Neural cell (in vitro differentiated cells): ENCODE measurements around the gene PFKFB3. TPM values are rescaled to one million over a fixed set of nuclear protein-coding genes. Genes with fewer than 3 reads are reported as not detected.

Experiments used
- H2AFZ ChIP-seq: fragments of 200-600, 300-800 bp; sonication (generic), shearing (Covaris generic); 2 replicates; pipeline ENCODE4 v1.6.0; 2014; ENCODE audit warnings: low read depth, mild to moderate bottlenecking, antibody characterized with exemption, low read length, moderate library complexity
- H3F3A ChIP-seq: fragments of 200-600 bp; shearing (Covaris generic); 2 replicates; pipeline ENCODE4 v1.6.1; 2016; ENCODE audit warnings: mild to moderate bottlenecking, moderate library complexity, mixed read lengths, antibody characterized with exemption, low read length; ENCODE audit not compliant: insufficient read depth, poor library complexity, severe bottlenecking
- H3K27ac ChIP-seq: fragments of 200-600, 300-800 bp; sonication (generic), shearing (Covaris generic); 2 replicates; pipeline ENCODE4 v1.5.1; 2014; ENCODE audit warnings: mild to moderate bottlenecking, low read length, moderate library complexity
- H3K27me3 ChIP-seq: fragments of 300-800, 200-600 bp; sonication (generic), shearing (Covaris generic); 2 replicates; pipeline ENCODE4 v1.6.0; 2014; ENCODE audit warnings: mild to moderate bottlenecking, low read depth, low read length, moderate library complexity; ENCODE audit not compliant: insufficient read depth
- H3K36me3 ChIP-seq: fragments of 300-800, 200-600 bp; sonication (generic), shearing (Covaris generic); 2 replicates; pipeline ENCODE4 v1.5.1; 2014; ENCODE audit warnings: mild to moderate bottlenecking, antibody characterized with exemption, low read length, moderate library complexity; ENCODE audit not compliant: insufficient read depth
- H3K4me2 ChIP-seq: fragments of 300-800, 200-600 bp; sonication (generic), shearing (Covaris generic); 2 replicates; pipeline ENCODE4 v1.6.0; 2014; ENCODE audit warnings: mild to moderate bottlenecking, low read length
- H3K4me3 ChIP-seq: fragments of 300-800, 200-600 bp; sonication (generic), shearing (Covaris generic); 2 replicates; pipeline ENCODE4 v1.5.1; 2014; ENCODE audit warnings: mild to moderate bottlenecking, low read length, moderate library complexity
- H3K79me2 ChIP-seq: fragments of 200-600 bp; shearing (Covaris generic); replicated peaks from 2 replicates; pipeline ENCODE4 v1.6.0; 2014; ENCODE audit warnings: mild to moderate bottlenecking, low read length, moderate library complexity; ENCODE audit not compliant: insufficient read depth
- H3K9ac ChIP-seq: fragments of 300-800, 200-600 bp; sonication (generic), shearing (Covaris generic); 2 replicates; pipeline ENCODE4 v1.6.1; 2016; ENCODE audit warnings: mild to moderate bottlenecking, low read length, mixed read lengths
- H3K9me2 ChIP-seq: fragments of 200-600 bp; shearing (Covaris generic); 2 replicates; pipeline ENCODE4 v1.6.1; 2016; ENCODE audit warnings: mild to moderate bottlenecking, low read length, mixed read lengths; ENCODE audit not compliant: insufficient read depth
- H3K9me3 ChIP-seq: fragments of 200-600, 300-800 bp; sonication (generic), shearing (Covaris generic); 2 replicates; pipeline ENCODE4 v1.6.1; 2016; ENCODE audit warnings: mild to moderate bottlenecking, mixed run types, low read length, moderate library complexity, mixed read lengths
- H4K20me1 ChIP-seq: fragments of 200-600 bp; shearing (Covaris generic); 2 replicates; pipeline ENCODE4 v1.6.1; 2016; ENCODE audit warnings: mild to moderate bottlenecking, mixed run types; ENCODE audit not compliant: insufficient read depth
- EP300 ChIP-seq: fragments of 450-650 bp; conservative IDR thresholded peaks from 2 replicates; pipeline ENCODE4 v1.6.1; 2014; ENCODE audit warnings: antibody characterized with exemption, mild to moderate bottlenecking, moderate library complexity; ENCODE audit not compliant: poor library complexity, severe bottlenecking
- EZH2 ChIP-seq: fragments of 200-600, 300-800 bp; shearing (Covaris generic), sonication (generic); IDR thresholded peaks from 2 replicates; pipeline ENCODE4 v1.6.1; 2014; ENCODE audit warnings: antibody characterized with exemption, low read length, borderline replicate concordance, mild to moderate bottlenecking; ENCODE audit not compliant: insufficient read depth, poor library complexity, severe bottlenecking
- MXI1 ChIP-seq: fragments of 450-650 bp; conservative IDR thresholded peaks from 2 replicates; pipeline ENCODE4 v1.6.1; 2014; ENCODE audit warnings: antibody characterized with exemption, mild to moderate bottlenecking; ENCODE audit not compliant: poor library complexity, severe bottlenecking
- POLR2AphosphoS5 ChIP-seq: IDR thresholded peaks from 2 replicates; pipeline ENCODE4 v1.6.1; 2012
- RAD21 ChIP-seq: fragments of 450-650 bp; conservative IDR thresholded peaks from 2 replicates; pipeline ENCODE4 v1.6.1; 2014; ENCODE audit warnings: antibody characterized with exemption, mild to moderate bottlenecking, moderate library complexity
- SMC3 ChIP-seq: fragments of 450-650 bp; conservative IDR thresholded peaks from 2 replicates; pipeline ENCODE4 v1.6.1; 2014; ENCODE audit warnings: antibody characterized with exemption, mild to moderate bottlenecking, moderate library complexity; ENCODE audit not compliant: poor library complexity
- TAF1 ChIP-seq: IDR thresholded peaks from 2 replicates; pipeline ENCODE4 v1.6.1; 2012; ENCODE audit warnings: low read depth
- polyA plus RNA-seq: library from polyadenylated mRNA; depleted of rRNA; stranded (reverse); fragments of >200 nt; gene quantifications from 2 replicates; pipeline ENCODE4 v1.2.3, GENCODE V29; 2014
- TF ChIP-seq, protein P1 (sequence below): fragments of 450-650 bp; IDR thresholded peaks from 2 replicates; pipeline ENCODE4 v1.5.1; 2014; ENCODE audit warnings: antibody characterized with exemption, mild to moderate bottlenecking, moderate library complexity; ENCODE audit not compliant: poor library complexity, severe bottlenecking
- TF ChIP-seq, protein P2 (sequence below): IDR thresholded peaks from 2 replicates; pipeline ENCODE4 v1.6.1; 2012; ENCODE audit warnings: borderline replicate concordance

Gene PFKFB3
- polyA plus RNA-seq, 1 donor from 2014 or later = 33.4 TPM

DNA sequence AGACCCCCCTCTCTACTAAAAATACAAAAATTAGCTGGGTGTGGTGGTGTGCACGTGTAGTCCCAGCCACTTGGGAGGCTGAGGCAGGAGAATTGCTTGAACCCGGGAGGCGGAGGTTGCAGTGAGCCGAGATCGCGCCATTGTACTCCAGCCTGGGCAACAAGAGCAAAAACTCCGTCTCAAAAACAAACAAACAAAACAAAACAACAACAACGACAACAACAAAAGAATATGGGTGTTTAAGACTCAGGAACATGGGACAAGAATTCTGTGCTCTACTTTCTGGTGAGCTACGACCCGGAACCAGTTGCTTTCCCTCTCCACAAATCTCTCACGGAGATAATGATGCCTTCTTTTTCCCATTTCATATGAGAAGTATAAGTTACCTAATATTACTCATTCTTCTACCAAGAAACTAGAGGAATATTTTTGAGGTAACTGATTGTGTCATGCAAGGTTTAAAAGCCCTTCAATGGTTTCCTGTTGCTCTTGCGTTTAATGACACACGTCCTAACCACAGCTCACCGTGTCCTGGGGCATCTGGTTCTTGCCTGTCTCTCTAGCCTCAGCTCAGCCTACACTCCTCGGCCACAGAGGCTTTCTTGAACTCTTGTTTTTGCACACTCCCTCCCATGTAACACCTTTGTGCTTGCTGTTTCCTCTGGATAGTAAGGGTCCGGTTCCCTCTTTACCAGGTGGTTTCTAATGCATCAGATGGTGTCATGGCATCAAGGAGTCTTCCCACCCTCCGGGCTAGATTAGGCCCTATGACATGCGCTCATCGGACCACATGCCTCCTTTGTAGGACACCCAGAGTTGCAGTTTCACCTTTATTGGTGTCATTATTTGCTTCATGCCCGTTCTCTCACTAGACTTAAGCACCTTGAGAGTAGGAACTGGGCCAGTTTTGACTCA lies 67.5 kb downstream of the PFKFB3 start:
- Histone ChIP-seq H3K36me3 (no peaks in the 10 kb centered on the region), H3K27me3 (no peaks in the 10 kb centered on the region), H3K9ac (no peak overlapping the region), H3K4me2 (no peak overlapping the region), H3K9me2 (no peaks in the 10 kb centered on the region), H3K27ac (no peak overlapping the region), H4K20me1 (no peaks in the 10 kb centered on the region), H3K79me2 (no peaks in the 10 kb centered on the region), H2AFZ (no peak overlapping the region), H3F3A (no peaks in the 10 kb centered on the region), H3K9me3 (no peaks in the 10 kb centered on the region), H3K4me3 (no peak overlapping the region)
- TF ChIP-seq SMC3 (no peak), POLR2AphosphoS5 (no peak), RAD21 (no peak), EP300 (no peak), EZH2 (no peak), TAF1 (no peak), MXI1 (no peak)
- TF ChIP-seq, protein P1, sequence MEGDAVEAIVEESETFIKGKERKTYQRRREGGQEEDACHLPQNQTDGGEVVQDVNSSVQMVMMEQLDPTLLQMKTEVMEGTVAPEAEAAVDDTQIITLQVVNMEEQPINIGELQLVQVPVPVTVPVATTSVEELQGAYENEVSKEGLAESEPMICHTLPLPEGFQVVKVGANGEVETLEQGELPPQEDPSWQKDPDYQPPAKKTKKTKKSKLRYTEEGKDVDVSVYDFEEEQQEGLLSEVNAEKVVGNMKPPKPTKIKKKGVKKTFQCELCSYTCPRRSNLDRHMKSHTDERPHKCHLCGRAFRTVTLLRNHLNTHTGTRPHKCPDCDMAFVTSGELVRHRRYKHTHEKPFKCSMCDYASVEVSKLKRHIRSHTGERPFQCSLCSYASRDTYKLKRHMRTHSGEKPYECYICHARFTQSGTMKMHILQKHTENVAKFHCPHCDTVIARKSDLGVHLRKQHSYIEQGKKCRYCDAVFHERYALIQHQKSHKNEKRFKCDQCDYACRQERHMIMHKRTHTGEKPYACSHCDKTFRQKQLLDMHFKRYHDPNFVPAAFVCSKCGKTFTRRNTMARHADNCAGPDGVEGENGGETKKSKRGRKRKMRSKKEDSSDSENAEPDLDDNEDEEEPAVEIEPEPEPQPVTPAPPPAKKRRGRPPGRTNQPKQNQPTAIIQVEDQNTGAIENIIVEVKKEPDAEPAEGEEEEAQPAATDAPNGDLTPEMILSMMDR = no peak
- TF ChIP-seq, protein P2, sequence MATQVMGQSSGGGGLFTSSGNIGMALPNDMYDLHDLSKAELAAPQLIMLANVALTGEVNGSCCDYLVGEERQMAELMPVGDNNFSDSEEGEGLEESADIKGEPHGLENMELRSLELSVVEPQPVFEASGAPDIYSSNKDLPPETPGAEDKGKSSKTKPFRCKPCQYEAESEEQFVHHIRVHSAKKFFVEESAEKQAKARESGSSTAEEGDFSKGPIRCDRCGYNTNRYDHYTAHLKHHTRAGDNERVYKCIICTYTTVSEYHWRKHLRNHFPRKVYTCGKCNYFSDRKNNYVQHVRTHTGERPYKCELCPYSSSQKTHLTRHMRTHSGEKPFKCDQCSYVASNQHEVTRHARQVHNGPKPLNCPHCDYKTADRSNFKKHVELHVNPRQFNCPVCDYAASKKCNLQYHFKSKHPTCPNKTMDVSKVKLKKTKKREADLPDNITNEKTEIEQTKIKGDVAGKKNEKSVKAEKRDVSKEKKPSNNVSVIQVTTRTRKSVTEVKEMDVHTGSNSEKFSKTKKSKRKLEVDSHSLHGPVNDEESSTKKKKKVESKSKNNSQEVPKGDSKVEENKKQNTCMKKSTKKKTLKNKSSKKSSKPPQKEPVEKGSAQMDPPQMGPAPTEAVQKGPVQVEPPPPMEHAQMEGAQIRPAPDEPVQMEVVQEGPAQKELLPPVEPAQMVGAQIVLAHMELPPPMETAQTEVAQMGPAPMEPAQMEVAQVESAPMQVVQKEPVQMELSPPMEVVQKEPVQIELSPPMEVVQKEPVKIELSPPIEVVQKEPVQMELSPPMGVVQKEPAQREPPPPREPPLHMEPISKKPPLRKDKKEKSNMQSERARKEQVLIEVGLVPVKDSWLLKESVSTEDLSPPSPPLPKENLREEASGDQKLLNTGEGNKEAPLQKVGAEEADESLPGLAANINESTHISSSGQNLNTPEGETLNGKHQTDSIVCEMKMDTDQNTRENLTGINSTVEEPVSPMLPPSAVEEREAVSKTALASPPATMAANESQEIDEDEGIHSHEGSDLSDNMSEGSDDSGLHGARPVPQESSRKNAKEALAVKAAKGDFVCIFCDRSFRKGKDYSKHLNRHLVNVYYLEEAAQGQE = no peak

DNA sequence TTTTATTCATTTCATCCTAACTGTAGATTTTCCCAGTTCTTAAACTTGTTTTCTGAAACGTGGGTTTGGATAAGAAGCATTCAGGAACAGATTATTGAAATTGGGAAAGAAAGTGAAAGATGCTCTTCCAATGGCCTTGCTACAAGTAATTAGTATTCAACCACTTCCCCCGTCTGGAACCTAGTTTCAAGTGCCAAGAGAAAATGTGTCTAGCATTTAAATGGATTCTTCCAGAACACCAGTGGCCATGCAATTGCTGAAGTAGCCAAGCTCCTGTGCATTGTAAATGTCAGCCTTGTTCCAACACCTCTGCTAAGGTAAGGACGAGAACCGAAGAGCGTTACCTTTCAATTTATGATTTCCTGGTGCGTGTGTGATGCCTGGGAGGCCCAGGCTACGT lies 68.2 kb downstream of the PFKFB3 start:
- Histone ChIP-seq H3K9me2 (no peaks in the 10 kb centered on the region), H3K9me3 (no peaks in the 10 kb centered on the region), H3K79me2 (no peaks in the 10 kb centered on the region), H3K36me3 (no peaks in the 10 kb centered on the region), H3K27ac (no peak overlapping the region), H3K9ac (no peak overlapping the region), H2AFZ (no peak overlapping the region), H3F3A (no peaks in the 10 kb centered on the region), H4K20me1 (no peaks in the 10 kb centered on the region), H3K27me3 (no peaks in the 10 kb centered on the region), H3K4me2 (no peak overlapping the region), H3K4me3 (no peak overlapping the region)
- TF ChIP-seq EP300 (no peak), POLR2AphosphoS5 (no peak), TAF1 (no peak), MXI1 (no peak), RAD21 (no peak), SMC3 (no peak), EZH2 (no peak)
- TF ChIP-seq, protein P2 = no peak
- TF ChIP-seq, protein P1 = no peak
